ENCODE measurements around the gene ACCSL. TPM values are rescaled to one million over a fixed set of nuclear protein-coding genes. Genes with fewer than 3 reads are reported as not detected.

ACCSL gene
- polyA plus RNA-seq, 3 donors = not detected

GRCh38 chr11:44079376-44079775 is 31.6 kb downstream of the ACCSL start:
- Mint-ChIP-seq H3K36me3 (peaks cover 36 to 37% of the 10 kb centered on the region in 2 donors), H3K27me3 (ENCODE audit: low read depth in 3 of 3) (peaks cover 0 to 2% (median 0%) of the 10 kb centered on the region in 3 donors), H3K27ac (peak overlapping the region in 1 of 7 donors; percentile 7), H3K4me1 (peaks cover 3% of the 10 kb centered on the region), H3K4me3 (peak overlapping the region in 1 of 2 donors; percentile 16), H3K9me3 (peaks cover 0 to 2% (median 0%) of the 10 kb centered on the region in 7 donors)
- Histone ChIP-seq H3K4me1 (ENCODE audit: control insufficient read depth in 1 of 2, insufficient read depth in 2 of 2, low read length in 2 of 2) (no peaks in the 10 kb centered on the region), H2AFZ (ENCODE audit: insufficient read depth, low read depth, low read length, poor library complexity, severe bottlenecking) (no peak overlapping the region), H3K27ac (ENCODE audit: low read depth in 1 of 2, low read length in 2 of 2) (no peak overlapping the region), H3K27me3 (ENCODE audit: control insufficient read depth in 2 of 2, insufficient read depth in 2 of 2, low read length in 2 of 2) (no peaks in the 10 kb centered on the region), H4K20me1 (ENCODE audit: insufficient read depth, low read length) (no peaks in the 10 kb centered on the region), H3K36me3 (replicated peaks in 1 of 2; ENCODE audit: control insufficient read depth in 1 of 2, insufficient read depth in 2 of 2, low read length in 2 of 2) (peaks cover 0 to 34% of the 10 kb centered on the region in 2 donors), H3K79me2 (ENCODE audit: insufficient read depth, low read length) (no peaks in the 10 kb centered on the region), H3K4me2 (replicated peaks; ENCODE audit: extremely low read depth, low read length, poor library complexity, severe bottlenecking) (no peak overlapping the region), H3K9ac (ENCODE audit: insufficient read depth, low read length, poor library complexity, severe bottlenecking) (no peak overlapping the region), H3K9me3 (replicated peaks in 1 of 2; ENCODE audit: control insufficient read depth in 1 of 2, insufficient read depth in 1 of 2, low read length in 2 of 2) (no peaks in the 10 kb centered on the region), H3K4me3 (replicated peaks in 1 of 3; ENCODE audit: low read depth in 2 of 3, low read length in 3 of 3) (no peak overlapping the region)
- no peak for DNase-seq
- no peak for TF ChIP-seq CTCF (IDR thresholded peaks at IDR 0.05)
- WGBS (ENCODE audit: insufficient coverage) = no CpG with 5 or more reads among the region's 6 CpGs
- intact Hi-C loops (cut with micrococcal nuclease) = no loop called here

GRCh38 chr11:44080951-44081350 is 33.2 kb downstream of the ACCSL start:
- intact Hi-C loops (cut with micrococcal nuclease) = no loop called here
- no peak for DNase-seq
- Mint-ChIP-seq H3K27me3 (ENCODE audit: low read depth in 3 of 3) (peaks cover 0 to 2% (median 0%) of the 10 kb centered on the region in 3 donors), H3K4me3 (no peak overlapping the region), H3K4me1 (no peaks in the 10 kb centered on the region), H3K36me3 (peaks cover 20 to 26% of the 10 kb centered on the region in 2 donors), H3K9me3 (peaks cover 2 to 10% (median 4%) of the 10 kb centered on the region in 7 donors), H3K27ac (no peak overlapping the region)
- H3K36me3 ChIP-seq (replicated peaks in 1 of 2; ENCODE audit: control insufficient read depth in 1 of 2, insufficient read depth in 2 of 2, low read length in 2 of 2) = peaks cover 0 to 24% of the 10 kb centered on the region in 2 donors
- no peak for TF ChIP-seq CTCF (IDR thresholded peaks at IDR 0.05)
- H3K4me2 ChIP-seq (replicated peaks; ENCODE audit: extremely low read depth, low read length, poor library complexity, severe bottlenecking) = no peak overlapping the region
- WGBS (ENCODE audit: insufficient coverage) = 52% methylated on average over 4 of the region's 9 CpGs
- H2AFZ ChIP-seq (ENCODE audit: insufficient read depth, low read depth, low read length, poor library complexity, severe bottlenecking) = no peak overlapping the region
- no peaks in the 10 kb centered on the region for H3K27me3 ChIP-seq (ENCODE audit: control insufficient read depth in 2 of 2, insufficient read depth in 2 of 2, low read length in 2 of 2)
- H3K27ac ChIP-seq (ENCODE audit: low read depth in 1 of 2, low read length in 2 of 2) = no peak overlapping the region
- H4K20me1 ChIP-seq (ENCODE audit: insufficient read depth, low read length) = no peaks in the 10 kb centered on the region
- H3K79me2 ChIP-seq (ENCODE audit: insufficient read depth, low read length) = no peaks in the 10 kb centered on the region
- H3K9ac ChIP-seq (ENCODE audit: insufficient read depth, low read length, poor library complexity, severe bottlenecking) = no peak overlapping the region
- H3K4me1 ChIP-seq (ENCODE audit: control insufficient read depth in 1 of 2, insufficient read depth in 2 of 2, low read length in 2 of 2) = no peaks in the 10 kb centered on the region
- H3K4me3 ChIP-seq (replicated peaks in 1 of 3; ENCODE audit: low read depth in 2 of 3, low read length in 3 of 3) = no peak overlapping the region
- peaks cover 0 to 3% of the 10 kb centered on the region in 2 donors for H3K9me3 ChIP-seq (replicated peaks in 1 of 2; ENCODE audit: control insufficient read depth in 1 of 2, insufficient read depth in 1 of 2, low read length in 2 of 2)
